ENCODE measurements around the gene PITPNC1. TPM values are rescaled to one million over a fixed set of nuclear protein-coding genes. Genes with fewer than 3 reads are reported as not detected.

The PITPNC1 gene
- total RNA-seq, 1 donor from 2014 or later = 16.1 TPM

GRCh38 chr17:67433248-67433924 lies 56.3 kb downstream of the PITPNC1 start:
- no peak for DNase-seq (ENCODE audit: low read depth in 2 of 2)

DNA sequence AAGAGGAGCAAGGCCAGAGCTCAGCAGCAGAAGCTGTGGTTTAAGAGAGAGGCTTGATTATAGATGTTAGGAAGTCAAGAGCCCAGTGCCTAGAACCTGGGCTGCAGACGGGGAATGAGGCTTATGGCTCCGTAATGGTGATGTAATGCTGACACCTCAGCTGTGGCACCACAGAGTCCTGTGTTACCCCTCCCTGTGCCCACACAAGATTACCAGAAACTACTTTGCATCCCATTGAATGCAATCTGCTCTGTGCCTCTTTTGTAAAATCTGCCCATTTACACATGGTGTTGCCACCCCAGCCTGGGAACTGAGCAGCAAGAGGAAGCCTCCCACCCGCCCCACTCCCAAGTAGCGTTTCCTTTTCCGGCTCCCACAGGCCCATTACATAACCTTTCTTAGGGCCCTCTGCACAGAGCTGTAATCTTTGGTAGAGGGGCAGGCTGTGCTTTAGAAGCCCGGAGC lies 57.0 kb downstream of the PITPNC1 start:
- peak; percentile 39 to 57 for DNase-seq (ENCODE audit: low read depth in 2 of 2)

- no peak for DNase-seq (ENCODE audit: low read depth in 2 of 2)
Measured at GRCh38 chr17:67435122-67435521, 58.0 kb downstream of the PITPNC1 start.

GRCh38 chr17:67435786-67436185 lies 58.7 kb downstream of the PITPNC1 start:
- DNase-seq (ENCODE audit: low read depth in 2 of 2) = no peak

- DNase-seq (ENCODE audit: low read depth in 2 of 2) = no peak
Measured at GRCh38 chr17:67436233-67436632, 59.2 kb downstream of the PITPNC1 start.

GRCh38 chr17:67438667-67439066 lies 61.6 kb downstream of the PITPNC1 start:
- DNase-seq (ENCODE audit: low read depth in 2 of 2) = no peak

- no peak for DNase-seq (ENCODE audit: low read depth in 2 of 2)
Measured at GRCh38 chr17:67439269-67439668, 62.2 kb downstream of the PITPNC1 start.

DNA sequence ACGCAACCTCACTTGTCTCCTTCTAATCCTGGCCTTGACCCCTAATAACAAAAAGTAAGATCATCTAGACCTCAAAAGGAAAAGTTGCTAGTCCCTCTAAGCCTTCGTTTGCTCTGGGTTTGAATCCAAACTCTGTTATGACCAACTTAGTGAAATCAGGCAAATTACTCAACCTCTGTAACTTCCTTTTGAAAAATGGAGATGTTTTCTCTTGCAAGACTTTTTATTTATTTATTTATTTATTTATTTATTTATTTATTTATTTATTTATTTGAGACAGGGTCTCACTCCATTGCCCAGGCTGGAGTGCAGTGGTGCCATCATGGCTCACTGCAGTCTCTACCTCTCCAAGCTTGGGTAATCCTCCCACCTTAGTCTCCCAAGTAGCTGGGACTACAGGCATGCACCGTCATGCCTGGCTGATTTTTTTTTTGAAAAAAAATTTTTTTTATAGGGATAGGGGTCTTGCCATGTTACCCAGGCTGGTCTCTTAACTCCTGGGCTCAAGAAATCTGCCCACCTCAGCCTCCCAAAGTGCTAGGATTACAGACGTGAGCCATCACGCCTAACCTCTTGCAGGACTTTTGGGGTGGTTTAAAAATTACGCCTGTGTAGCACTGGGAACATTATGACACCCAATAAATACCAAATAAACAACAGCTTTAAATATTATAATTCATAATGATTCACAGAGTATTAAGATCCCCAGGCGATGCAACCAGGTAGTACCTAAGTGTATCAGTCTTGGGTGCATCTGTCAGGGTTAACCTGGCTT lies 63.4 kb downstream of the PITPNC1 start:
- peak in 1 of 2 donors; percentile 21 for DNase-seq (ENCODE audit: low read depth in 2 of 2)

- DNase-seq (ENCODE audit: low read depth in 2 of 2) = peak; percentile 72 to 85
Measured at GRCh38 chr17:67441052-67441895, 64.2 kb downstream of the PITPNC1 start.

DNA sequence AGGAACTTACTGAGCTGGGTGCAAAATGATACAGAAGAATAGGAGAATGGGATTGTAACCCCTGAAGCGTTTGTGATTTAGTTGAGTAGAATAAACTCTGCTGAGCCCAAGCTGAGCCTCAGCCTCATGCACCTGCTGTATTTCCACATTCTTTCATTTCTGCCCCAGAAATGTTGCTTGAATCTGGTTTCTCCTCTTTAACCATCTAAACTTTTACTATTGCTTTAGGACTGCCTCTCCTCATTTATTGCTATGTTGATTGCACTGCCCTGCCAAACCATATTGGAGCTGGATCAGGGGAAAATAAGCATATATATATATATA lies 64.8 kb downstream of the PITPNC1 start:
- no peak for DNase-seq (ENCODE audit: low read depth in 2 of 2)

DNA sequence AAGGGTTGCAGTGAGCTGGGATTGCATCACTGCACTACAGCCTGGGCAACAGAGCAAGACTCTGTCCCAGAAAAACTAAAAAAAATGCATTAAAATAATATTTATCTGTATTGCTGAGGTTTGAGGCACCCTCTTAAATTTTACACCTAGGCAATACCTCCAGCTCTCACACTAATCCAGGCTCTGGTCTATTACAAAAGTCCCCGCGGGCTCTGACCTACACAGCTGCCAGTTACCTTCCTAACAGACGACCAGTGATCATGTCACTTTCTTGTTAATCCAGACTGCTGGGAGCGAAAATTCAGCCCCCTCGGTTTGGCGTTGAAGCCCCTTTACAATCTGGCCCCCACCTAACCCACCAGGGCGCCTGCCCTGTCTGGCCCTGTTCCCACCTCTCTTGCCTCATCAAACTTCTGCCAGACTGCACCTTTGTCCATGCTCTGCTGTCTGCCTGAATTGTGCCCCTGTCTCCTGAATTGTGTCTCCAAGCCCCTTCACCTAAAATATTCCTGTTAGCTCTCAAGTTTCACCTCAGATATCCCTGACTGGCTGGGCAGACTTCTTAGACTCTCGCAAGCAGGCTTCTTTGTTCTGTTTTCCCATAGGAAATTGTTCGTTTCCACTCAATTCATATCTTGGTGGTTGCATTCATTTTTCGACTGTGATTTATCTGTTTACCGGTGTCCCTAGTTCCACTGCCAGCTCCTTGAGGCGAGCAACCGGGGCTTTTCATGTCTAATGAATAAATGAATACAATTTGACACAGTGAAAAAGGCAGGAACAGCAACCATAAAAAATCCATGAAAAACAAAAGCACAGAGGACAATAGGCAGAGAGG lies 65.9 kb downstream of the PITPNC1 start:
- peak; percentile 43 to 90 for DNase-seq (ENCODE audit: low read depth in 2 of 2)

DNA sequence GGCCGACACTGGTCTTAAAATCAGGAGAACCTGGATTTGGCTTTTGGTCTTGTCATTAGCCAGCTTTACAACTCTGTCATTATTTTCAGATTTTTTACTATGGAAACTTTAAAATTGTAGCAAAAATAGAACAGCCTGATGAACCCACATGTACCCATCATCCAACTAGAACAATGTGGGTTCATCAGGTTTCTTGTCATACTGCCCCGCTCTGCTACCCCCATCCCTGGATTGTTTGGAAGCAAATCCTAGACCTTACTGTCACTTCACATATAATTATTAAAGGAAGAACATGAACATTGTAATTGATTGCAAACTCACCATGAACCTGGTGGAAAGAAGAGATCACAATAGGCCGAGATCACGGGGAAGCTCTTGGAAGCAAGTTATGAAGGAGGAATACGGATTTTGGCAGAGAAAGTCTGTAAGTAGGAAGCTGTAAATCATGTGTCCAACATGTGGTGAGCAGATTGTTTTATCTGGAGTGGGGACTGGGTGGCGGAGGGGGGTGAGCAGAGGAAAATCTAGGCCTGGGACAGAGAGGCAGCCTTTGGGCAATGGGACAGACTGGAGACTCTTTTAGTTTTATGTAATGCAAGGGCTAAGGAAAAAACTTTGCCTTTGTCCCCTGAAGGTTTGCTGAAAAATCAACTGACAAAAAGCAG lies 67.0 kb downstream of the PITPNC1 start:
- DNase-seq (ENCODE audit: low read depth in 2 of 2) = peak; percentile 71 to 94

- DNase-seq (ENCODE audit: low read depth in 2 of 2) = no peak
Measured at GRCh38 chr17:67448449-67448848, 71.4 kb downstream of the PITPNC1 start.

GRCh38 chr17:67449065-67449464 lies 72.0 kb downstream of the PITPNC1 start:
- DNase-seq (ENCODE audit: low read depth in 2 of 2) = peak in 1 of 2 donors; percentile 44

GRCh38 chr17:67449845-67450755 lies 73.0 kb downstream of the PITPNC1 start:
- no peak for DNase-seq (ENCODE audit: low read depth in 2 of 2)

- DNase-seq (ENCODE audit: low read depth in 2 of 2) = no peak
Measured at GRCh38 chr17:67452681-67453554, 75.8 kb downstream of the PITPNC1 start.

- DNase-seq (ENCODE audit: low read depth in 2 of 2) = no peak
Measured at GRCh38 chr17:67456103-67456502, 79.0 kb downstream of the PITPNC1 start.

- DNase-seq (ENCODE audit: low read depth in 2 of 2) = no peak
Measured at GRCh38 chr17:67456889-67457288, 79.8 kb downstream of the PITPNC1 start.

DNA sequence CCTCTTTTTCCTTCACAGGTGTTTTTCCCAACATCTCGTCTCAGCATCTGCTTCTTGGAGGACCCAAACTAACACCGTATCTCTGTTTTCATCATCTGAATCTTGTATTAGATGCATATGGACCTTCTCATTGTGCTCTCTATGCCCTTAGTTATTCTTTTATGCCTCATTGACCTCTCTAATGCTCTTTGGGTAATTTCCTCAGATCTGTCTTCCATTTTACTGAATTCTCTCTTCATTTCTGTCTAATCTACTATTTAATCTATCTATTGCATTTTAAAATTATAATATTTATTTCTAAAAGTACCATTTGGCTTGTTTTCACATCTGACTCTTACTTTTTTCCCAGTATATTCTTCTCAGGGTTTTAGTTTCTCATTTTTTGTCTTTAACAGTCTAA lies 81.1 kb downstream of the PITPNC1 start:
- DNase-seq (ENCODE audit: low read depth in 2 of 2) = no peak
